GM13977 (cell line): ENCODE measurements around the gene ST6GALNAC6.

Source experiments
- DNase-seq: peaks from one replicate; pipeline ENCODE4 v3.0.0; 2012; ENCODE audit warnings: low spot score
- CTCF ChIP-seq: IDR thresholded peaks from 2 replicates; pipeline ENCODE4 v1.5.1; 2012; ENCODE audit warnings: mild to moderate bottlenecking, control low read depth; ENCODE audit not compliant: insufficient read depth; ENCODE audit errors: extremely low read depth, missing control alignments
- in situ Hi-C: fragments of 300-500 bp; cut with MboI; formaldehyde crosslinking; loops from one replicate; pipeline ENCODE4 v1.12.0; 2022; ENCODE audit warnings: low sequenced_read_pairs, low pct_unique_long_range_greater_than_20kb, mixed read lengths, inconsistent platforms; ENCODE audit not compliant: unreplicated experiment

ST6GALNAC6 gene

GRCh38 chr9:127938298-127938690, 38.9 kb upstream of the ST6GALNAC6 start:
- DNase-seq, result no peak
- in situ Hi-C loops, result no loop called here
- no peak for TF ChIP-seq CTCF

- no peak for TF ChIP-seq CTCF
- in situ Hi-C loops, result no loop called here
- DNase-seq, result peak; percentile 96
These were observed 38.2 kb upstream of the ST6GALNAC6 start, which contains the start of gene DPM2 for GRCh38 chr9:127937388-127938297. TSS of gene DPM2 (minus strand) at chr9:127937854. CDS start at chr9:127937820, 34 bp downstream.

- in situ Hi-C loops, result no loop called here
- DNase-seq, result no peak
- no peak for TF ChIP-seq CTCF
These were observed 37.6 kb upstream of the ST6GALNAC6 start for GRCh38 chr9:127937056-127937387.

GRCh38 chr9:127936347-127936852, 37.0 kb upstream of the ST6GALNAC6 start:
- no peak for TF ChIP-seq CTCF
- no peak for DNase-seq
- in situ Hi-C loops, result no loop called here

GRCh38 chr9:127935765-127936221, 36.4 kb upstream of the ST6GALNAC6 start:
- DNase-seq, result no peak
- no peak for TF ChIP-seq CTCF
- in situ Hi-C loops, result no loop called here

- no peak for TF ChIP-seq CTCF
- in situ Hi-C loops, result no loop called here
- no peak for DNase-seq
These were observed 35.6 kb upstream of the ST6GALNAC6 start for GRCh38 chr9:127934986-127935385.
